Activated CD4-positive, CD25-positive, alpha-beta regulatory T cell treated with anti-CD3 and anti-CD28 coated beads, Interleukin-2, amount 50 U/mL, for 16 hours (primary cell): ENCODE results near the gene C2orf74.
"Not testable (repeated sequence)": the region's sequence is repeated elsewhere in the genome, so short reads cannot be mapped to it uniquely, and the experiment has no call there.

Experiments used
- DNase-seq: peaks from one replicate; pipeline ENCODE4 v3.0.0-alpha.2; 2020; ENCODE audit warnings: low read depth, low spot score

Gene C2orf74

GRCh38 chr2:61161888-61162287 lies at the start of gene C2orf74:
C2orf74 (plus strand) TSS chr2:61162188; CDS start chr2:61162515, 327 bp downstream.
- DNase-seq = no peak

GRCh38 chr2:61114147-61114546 lies 47.8 kb upstream of the C2orf74 start:
- DNase-seq = no peak

DNA sequence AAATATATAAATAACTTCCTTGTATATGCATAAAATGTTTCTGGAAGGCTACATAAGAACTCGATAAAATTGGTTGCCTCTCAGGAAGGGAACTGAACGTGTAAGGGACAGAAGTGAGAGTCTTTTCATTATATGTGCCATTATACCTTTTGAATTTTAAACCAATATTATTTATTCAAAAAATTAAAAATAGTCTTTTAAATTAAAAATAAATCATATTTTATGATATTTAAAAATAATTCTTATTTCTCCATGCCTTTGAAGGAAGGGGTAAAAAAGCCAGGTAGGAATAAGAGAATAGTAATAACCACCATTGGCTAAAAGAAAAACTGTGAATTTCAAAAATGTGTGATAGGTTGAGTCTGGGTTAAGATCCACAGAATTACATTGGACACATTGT lies 45.7 kb upstream of the C2orf74 start:
- no peak for DNase-seq

DNA sequence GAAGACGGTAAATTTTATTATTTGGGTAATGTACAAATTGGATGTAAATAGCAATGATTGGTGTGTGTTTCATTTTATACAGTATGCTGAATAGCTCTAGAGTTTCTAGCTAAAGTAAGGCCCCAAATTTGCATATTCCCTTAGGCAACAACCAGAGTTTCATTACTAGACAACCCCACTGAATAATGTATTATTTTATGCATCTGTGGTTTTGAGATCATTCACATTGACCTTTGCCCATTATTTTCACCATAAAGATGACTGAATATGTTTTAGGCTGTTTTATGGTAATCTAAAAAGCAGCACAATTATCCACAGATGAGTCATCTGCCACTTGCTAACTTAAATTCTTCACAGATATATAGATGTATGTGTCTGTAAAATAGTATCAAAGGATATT lies 44.5 kb upstream of the C2orf74 start:
- DNase-seq = no peak

GRCh38 chr2:61125123-61125710 lies 36.8 kb upstream of the C2orf74 start:
- no peak for DNase-seq

DNA sequence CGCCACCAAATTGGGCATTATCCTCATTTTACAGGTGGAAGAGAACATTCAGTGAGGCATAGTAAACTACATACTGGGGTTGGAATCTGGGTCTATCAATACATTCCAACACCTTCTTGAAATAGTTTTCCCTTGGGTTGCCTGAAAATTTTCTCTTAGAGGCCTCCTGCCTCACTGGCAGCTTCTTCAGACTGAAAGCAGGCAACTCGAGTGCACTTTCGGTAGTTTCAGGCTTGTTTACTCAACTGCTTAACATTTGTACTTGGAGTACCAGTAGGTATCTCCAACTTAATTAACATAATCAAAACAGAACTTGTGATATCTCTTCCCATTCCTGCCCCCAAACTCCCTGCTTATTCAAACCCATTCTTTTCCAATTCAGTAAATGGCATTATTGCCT lies 36.2 kb upstream of the C2orf74 start:
- DNase-seq = no peak

- not testable (repeated sequence) for DNase-seq
Measured at GRCh38 chr2:61128122-61128521, 33.9 kb upstream of the C2orf74 start.

- DNase-seq = no peak
Measured at GRCh38 chr2:61134141-61134540, 27.8 kb upstream of the C2orf74 start.

GRCh38 chr2:61135510-61135909 lies 26.5 kb upstream of the C2orf74 start:
- DNase-seq = no peak

- DNase-seq = no peak
Measured at GRCh38 chr2:61138859-61139258, 23.1 kb upstream of the C2orf74 start.

GRCh38 chr2:61141151-61141550 lies 20.8 kb upstream of the C2orf74 start:
- no peak for DNase-seq

- peak; percentile 85 for DNase-seq
Measured at GRCh38 chr2:61144697-61145268, 17.2 kb upstream of the C2orf74 start.

- no peak for DNase-seq
Measured at GRCh38 chr2:61145990-61146389, 16.0 kb upstream of the C2orf74 start.

- DNase-seq = not testable (repeated sequence)
Measured at GRCh38 chr2:61148091-61148490, 13.9 kb upstream of the C2orf74 start.

GRCh38 chr2:61149074-61149473 lies 12.9 kb upstream of the C2orf74 start:
- DNase-seq = no peak

DNA sequence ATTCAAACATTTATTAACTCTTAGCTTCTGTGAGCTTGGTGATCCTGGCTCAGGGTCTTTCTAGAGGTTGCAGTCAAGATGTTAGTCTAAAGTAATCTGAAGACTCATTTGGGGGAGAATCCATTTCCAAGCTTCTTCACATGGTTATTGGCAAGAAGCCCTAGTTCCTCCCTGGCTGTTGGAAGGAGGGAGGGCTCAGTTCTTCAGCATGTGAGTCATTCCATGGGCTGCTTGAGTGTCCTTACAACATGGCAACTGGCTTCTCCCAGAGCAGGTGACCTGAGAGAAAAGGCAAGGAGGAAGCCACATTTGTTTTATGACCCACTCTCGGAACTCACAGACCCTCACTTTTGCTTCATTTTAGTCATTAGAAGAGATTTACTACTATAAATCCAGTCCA lies 10.6 kb upstream of the C2orf74 start:
- DNase-seq = no peak

- DNase-seq = no peak
Measured at GRCh38 chr2:61157371-61158003, 4.5 kb upstream of the C2orf74 start.

GRCh38 chr2:61158356-61158955 lies 3.5 kb upstream of the C2orf74 start:
- no peak for DNase-seq

DNA sequence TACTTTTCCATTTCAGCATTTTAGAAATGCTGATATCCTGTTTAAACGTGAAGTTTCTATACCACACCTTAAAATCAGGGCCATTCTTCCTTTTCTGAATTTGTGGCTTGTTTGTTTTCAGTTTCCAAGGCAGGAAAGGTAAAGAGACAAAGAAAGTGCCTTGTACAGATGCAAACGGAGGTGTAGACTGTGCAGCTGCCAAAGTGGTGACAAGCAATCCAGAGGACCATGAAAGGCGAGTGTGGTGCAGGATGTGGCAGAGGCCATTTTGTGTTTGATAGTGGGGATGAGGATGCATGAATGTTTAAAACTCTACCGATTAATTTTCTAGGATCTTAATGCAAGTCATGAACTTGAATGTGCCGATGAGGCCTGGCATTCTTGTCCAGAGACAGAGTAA lies 733 bp downstream of the C2orf74 start:
- no peak for DNase-seq

- DNase-seq = not testable (repeated sequence)
Measured at GRCh38 chr2:61165082-61165481, 3.1 kb downstream of the C2orf74 start.

- no peak for DNase-seq
Measured at GRCh38 chr2:61165946-61166345, 4.0 kb downstream of the C2orf74 start.

DNA sequence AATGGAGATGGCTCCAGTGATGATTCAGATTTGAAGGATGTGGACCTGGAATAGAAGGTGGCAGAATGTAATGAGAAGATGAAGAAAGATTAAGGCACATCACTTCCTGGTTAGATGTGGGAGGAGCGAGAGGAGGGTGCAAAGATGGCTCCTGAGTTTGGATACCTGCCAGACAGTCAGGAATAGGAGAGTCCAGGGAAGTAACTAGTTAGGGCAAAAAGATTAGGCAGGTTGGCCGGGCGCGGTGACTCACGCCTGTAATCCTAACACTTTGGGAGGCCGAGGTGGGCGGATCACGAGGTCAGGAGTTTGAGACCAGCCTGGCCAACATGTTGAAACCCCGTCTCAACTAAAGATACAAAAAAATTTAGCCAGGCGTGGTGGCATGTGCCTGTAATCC lies 5.6 kb downstream of the C2orf74 start:
- DNase-seq = no peak

DNA sequence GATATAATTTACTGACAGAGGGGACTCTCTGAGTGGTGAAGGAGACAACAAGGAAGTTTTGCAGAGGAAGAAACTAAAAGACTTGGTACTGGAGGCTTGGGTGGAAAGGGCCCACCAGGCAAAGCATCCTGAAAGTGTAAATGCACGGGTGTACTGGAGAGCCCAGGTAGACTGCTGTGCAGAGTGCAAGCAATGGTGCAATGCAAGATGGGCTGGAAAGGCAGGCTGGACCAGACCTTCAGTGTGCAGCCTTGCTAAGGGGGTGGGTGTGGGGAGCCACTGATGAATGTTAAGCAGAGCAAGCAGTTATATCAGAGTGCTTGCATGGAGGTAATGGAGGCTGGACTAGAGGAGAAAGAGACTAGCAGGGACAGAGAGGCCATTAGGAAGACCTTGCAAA lies 10.7 kb downstream of the C2orf74 start:
- no peak for DNase-seq
